ENCODE results near the gene DSTYK.
"Not testable (repeated sequence)": the region's sequence is repeated elsewhere in the genome, so short reads cannot be mapped to it uniquely, and the experiment has no call there.

DSTYK gene

DNA sequence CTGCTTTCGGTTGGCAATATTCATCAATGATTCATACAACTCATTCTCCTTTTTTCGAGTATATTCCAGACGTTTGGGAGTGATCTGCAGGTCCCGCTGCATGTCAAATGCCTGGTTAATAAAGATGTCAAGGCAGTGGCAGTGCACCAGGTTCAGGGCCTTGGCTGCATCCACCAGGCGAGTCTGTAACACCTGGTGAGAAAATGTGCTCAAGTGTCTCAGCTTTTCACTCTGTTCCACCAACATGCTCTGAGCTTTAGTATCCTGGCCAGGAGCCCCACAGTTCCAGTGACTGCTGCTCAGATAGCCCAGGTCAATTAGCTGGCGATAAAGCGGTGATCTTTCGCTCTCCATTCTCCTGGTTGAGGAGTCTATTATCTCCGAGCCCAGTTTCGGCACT is 42.3 kb downstream of the DSTYK start:
- no peak for DNase-seq

DNA sequence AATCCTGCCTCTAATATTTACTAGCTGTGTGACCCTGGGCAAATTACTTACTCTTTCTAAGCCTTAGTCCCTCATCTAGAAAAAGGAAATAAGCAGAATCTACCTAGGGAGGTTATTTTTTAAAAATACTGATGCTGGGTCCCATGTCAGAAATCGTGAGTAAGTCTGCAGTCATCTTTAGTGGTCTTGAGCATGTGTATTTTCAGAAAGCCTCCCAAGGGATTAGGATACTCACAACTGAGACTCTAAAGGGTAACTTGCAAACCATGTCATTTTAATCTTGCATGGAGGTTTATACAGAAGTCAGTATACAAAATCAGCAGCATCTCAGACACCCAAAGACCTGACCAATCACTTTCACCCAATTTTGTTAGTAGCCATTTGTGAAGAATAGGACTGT is 43.2 kb downstream of the DSTYK start:
- DNase-seq = no peak

DNA sequence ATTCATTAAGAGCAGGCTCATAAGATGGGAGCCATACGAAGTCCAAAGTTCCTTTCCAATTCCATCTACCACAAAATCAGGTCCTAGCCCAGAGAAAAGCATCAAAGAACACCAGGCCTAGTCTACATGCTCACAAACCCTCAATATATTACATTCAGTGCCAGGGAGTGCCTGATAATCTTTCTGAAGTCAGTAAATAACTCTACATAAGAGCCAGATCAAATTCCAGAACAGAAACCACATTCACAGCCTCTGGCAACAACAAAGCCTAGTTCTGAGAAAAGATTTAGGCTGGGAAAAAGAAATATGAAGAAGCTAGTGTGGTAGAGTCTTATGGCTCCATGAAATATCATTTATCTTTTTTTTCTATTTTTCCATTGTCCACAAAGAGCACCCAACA is 49.2 kb downstream of the DSTYK start:
- no peak for DNase-seq

DNA sequence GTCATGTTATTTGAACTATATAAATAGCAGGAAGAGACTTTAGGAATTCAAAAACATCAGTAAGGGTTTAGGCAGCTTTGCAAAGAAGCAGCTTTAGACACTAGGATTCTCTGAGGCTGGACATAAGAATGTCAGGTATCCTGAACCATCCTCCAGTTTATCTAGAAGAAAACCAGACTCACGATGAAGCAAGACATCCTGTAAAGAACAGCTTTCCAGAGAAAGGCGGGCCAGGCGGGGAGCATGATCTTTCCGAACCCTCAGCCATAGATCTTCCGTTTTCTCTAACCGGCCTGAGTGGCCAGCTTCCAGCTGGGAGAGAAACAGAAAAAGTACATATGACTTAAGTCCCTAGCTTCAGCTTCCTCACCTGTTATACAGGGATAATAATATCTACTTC is 50.4 kb downstream of the DSTYK start:
- DNase-seq = no peak

DNA sequence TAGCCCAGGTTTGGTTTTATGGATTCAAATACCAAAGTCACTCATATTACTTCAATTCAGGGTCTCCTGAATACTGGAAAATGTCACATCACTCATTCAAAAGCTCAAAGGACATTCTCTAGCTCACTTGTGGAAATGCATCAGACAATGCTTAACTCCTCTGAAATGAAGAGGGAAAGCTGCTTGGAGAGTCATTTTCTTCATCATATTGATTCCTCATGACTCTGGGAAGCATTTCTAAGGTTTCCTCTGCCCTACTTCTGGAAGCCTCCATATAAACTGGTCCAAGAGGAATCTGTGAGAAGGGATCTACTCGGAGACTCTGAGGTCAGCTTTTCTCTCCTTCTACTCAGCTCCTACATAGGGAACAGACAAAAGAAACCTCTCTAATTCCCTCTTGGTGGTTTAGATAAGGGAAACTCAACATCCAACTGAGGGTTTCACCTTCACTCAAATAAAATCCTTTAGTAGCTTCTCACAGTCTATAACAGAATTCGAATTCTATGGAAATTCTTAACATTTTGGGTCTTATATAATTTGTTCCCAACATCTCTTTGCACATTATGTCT is 53.4 kb downstream of the DSTYK start:
- DNase-seq = no peak

DNA sequence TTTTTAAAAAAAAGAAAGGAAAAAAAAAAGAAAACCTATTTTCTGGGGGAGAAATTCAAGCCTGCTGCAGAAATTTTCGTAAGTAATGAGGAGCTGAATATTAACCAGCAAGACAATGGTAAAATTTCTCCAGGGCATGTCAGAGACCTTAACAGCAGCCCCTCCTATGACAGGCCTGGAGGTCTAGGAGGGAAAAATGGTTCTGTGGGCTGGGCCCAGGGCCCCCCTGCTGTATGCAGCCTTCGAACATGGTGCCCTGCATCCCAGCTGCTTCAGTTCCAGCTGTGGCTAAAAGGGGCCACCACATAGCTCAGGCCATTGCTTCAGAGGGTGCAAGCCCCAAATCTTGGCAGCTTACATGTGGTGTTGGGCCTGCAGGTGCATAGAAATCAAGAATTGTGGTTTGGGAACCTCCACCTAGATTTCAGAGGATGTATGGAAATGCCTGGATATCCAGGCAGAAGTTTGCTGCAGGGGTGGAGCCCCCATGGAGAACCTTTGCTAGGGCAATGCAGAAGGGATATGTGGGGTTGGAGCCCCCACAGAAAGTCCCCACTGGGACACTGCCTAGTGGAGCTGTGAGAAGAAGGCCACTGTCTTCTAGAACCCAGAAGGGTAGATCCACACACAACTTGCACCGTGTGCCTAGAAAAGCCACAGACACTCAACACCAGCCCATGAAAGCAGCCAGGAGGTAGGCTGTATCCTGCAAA is 55.7 kb downstream of the DSTYK start:
- DNase-seq = not testable (repeated sequence)

DNA sequence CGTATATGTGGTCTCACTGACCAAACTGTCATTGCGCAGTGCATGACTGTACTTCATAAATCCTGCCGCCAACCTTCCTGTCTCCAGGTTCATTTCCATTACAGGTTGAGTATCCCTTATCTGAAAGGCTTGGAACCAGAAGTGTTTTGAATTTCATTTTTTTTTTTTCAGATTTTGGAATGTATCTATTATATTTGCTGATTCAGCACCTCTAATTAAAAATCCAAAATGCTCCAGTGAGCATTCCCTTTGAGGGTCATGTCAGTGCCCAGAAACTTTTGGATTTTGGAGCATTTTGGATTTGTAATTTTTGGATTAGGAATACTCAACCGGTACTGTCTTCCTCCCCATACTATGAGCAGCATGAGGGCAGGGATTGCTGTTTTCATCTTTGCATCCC is 59.0 kb downstream of the DSTYK start:
- DNase-seq = no peak

DNA sequence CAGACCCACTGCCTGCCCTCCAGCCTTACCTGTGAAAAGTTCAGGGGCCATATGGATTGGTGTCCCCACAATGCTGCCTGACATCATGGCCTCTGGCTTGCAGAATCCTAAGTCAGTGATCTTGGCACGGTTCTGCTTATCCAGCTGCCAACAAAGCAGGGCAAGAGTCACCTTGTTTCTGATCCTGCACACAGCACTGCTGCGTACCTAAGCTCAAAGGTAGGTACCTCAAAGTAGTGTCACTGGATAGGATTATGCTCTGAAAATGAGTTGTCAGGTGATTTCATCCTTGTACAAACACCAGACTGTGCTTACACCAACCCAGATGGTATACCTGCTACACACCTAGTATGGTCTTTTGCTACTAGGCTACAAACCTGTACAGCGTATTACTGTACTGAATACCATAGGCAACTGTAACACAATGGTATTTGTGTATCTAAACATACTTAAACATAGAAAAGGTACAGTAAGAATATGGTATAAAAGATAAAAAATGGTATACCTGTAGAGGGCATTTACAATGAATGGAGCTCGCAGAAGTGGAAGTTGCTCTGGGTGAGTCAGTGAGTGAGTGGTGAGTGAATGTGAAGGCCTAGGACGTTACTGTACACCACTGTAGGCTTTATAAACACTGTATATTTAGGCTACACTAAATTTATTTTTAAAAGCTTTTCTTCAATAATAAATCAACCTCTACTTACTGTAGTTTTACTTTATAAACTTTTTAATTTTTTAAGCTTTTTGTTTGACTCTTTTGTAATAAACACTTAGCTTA is 60.7 kb downstream of the DSTYK start:
- no peak for DNase-seq

DNA sequence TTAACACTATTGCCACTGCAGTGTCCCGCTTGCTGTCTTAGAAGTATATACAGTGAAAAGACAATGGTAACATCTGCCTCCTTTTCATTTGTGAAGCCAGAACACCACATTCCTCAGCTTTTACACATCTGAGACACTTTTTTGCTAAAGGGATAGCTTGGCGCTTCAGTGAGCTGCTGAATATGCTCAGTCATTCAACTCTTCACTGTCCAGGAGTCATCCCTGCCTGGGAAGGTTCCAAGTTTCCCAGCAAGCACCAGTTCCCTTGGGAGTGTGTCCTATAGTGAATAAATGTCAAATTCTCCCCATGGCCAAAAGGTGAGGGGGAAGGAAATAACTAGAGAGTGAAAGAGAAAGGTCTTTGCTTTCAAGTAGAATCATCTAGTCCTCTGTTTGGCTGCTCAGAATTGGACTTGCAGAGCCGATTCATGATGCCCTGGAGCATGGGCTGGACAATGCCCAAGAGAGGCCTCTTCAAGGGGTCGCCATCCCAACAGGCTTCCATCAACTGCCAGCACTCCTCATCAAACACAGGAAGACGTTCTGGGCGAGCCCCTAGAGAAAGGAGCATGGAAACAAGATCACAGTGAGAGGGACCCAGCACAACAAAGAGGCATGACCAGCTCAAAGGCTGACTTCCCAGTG is 64.2 kb downstream of the DSTYK start:
- DNase-seq = no peak

DNA sequence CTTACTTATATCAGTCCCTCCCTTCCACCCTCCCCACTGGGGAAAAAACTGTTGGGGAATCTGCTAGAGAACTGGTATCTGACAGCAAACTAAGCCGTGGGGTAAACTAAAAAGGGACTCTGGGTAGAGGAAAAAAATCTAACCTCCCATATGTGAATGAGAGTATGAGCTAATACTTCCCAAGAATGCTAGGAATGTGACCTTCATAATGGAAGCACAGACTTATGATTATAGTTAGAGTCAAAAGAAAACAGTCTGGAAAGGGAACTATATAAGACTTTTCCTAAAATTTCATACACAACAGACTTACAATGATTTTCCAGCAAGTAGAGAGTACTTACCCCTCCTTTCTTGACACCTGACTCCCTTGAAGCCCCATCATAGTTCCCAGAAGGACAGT is 66.8 kb downstream of the DSTYK start:
- no peak for DNase-seq

DNA sequence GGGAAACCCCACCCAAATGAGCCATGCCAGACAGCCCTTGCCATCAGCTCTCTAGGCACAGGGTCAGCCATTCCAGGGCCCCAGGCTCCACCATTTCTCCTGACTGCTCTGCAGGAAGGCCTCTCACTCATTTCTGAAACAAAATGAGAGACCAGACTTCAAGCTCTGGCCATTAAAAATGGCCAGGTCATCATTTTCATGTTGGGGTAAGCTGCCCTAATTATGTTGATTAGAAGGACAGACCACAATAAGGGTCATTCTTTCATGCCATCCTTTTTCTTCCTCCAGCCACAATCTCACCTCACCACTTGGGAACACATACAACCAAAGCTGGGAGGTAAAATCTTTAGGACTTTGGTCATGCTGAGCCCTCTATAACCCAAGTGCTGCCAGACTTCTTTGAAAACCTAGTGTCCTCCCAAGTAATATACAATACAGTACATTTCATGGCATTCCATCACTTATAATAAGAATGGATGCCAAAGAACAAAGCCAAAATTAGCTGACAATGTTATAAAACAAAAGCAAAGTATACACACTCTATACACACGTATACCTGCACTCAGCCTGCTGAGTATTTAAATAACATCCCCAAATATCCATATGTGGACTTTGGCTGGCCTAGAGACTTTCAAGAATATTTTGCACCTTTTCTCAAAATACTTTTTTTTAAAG is 67.3 kb downstream of the DSTYK start:
- DNase-seq = no peak

DNA sequence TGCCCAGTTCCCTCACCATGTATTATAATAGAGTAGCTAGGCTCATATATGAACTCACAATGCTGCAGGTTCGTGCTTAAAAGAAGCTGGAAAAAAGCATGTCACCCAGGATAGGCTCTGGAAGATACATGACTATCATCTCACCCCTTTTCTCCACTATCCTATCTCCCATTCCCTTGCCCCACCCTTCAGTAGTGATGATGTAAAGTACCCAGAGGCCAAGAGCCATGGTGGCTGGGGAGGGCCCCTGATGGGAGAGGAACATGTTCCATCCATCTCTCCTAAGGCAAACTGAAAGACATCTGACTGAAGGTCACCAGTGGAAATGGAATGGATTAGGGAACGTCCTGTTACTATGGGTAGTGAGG is 69.4 kb downstream of the DSTYK start:
- no peak for DNase-seq

DNA sequence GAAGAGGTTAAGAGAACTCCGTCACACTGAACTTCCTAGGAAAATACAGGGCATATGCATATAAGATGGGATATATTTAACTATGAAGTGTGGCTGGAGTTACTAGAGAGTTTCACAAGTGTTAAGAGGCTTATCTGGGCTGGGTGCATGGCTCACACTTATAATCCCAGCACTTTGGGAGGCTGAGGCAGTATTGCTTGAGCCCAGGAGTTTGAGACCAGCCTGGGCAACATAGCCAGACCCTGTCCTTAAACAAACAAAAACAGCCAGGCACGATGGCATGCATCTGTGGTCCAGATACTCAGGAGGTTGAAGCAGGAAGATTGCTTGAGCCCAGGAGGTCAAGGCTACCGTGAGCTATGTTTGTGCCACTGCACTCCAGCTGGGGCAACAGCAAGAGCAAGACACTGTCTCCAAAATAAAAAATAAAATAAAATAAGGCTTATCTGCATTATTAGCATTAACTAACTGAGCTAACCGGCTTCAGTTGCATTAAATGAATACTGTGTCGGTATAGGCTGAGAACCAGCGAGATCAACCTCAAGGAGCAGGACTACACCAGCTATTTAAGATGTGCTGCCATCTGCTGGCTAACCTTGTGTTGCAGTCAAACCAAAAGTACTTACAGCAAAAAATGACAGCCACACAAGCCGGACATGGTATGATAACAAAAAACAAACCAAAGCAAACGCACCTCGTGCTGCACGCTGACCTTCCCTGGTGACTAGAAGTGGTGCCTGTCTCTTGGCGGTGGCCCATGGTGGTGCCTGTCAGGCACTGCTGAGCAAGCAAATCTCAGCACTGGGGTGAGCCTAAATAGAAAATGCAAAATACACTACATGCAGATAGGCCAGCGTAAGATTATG is 70.0 kb downstream of the DSTYK start:
- peak; percentile 57 to 79 for DNase-seq

DNA sequence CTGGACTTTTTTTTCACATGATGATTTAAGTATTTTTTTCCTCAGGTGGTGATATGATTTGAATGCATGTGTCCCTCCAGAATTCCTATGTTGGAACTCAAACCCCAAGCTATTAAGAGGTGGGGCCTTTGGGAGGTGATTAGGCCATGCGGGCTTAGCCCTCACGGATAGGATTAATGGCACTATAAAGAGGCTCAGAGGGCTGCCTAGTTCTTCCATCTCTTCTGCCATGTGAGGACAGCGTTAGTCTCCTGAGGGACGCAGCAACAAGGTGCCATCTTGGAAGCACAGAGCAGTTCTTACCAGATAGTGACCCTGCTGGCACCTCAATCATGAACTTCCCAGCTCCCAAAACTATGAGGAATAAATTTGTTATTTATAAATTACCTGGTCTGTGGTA is 71.4 kb downstream of the DSTYK start:
- no peak for DNase-seq

DNA sequence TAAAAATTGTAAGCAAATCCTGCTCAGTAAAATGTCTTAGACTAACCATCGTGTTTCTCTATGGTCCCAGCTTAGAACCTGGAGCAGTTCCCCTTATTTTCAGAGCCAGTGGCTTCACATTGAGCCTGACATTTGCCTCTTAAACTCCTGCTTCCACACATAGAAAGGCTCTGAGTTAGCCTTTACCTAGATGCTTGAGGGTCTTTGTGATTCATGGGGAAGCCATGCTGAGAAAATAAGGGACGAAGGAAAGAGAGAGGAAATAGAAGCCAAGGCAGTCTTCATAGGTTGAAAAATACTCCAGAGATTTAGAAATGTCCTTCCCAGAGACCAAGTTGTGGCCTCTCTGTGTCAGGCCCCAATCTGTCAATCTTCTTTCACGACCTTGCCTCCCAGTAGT is 73.6 kb downstream of the DSTYK start:
- no peak for DNase-seq

DNA sequence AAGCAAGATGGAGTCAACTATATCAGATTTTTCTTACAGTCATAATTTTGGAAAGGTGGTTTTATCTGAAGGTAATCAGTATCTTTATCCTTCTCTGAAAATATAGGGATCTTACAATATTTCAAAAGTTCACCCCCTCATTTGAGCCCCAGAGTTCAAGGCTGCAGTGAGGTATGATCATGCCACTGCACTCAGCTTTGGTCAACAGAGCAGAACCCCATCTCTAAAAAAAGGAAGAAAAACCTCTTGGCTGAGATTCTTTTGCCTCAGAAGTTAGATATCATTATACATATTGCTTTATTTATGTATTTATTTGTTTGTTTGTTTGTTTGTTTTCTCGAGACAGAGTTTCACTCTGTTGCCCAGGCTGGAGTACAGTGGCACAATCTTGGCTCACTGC is 78.2 kb downstream of the DSTYK start:
- no peak for DNase-seq

DNA sequence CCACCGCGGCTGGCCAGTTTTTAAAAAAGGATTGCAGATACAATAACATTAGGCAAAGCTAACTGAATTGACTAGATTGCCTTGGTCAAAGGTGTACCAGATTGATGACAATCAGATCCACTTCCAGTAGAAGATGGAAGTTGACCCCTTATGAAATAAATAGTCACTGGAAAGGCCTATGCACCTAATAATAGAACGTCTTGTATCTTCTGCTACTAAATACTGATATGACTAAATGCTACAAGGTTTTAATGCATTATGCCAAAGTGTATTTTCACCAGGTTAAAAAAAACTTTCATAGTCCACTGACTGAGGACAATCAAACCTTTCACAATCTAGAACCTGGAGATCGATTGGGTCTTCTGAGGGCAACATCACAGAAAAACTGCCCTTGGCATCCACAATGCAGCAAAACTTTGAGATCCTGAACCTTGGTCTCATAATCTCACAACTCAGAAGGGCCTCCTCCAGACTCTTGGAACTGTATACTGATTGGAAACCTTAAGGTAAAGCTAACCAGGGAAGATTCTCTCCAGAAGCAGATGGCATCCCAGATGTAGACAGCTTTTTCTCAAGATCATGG is 82.0 kb downstream of the DSTYK start:
- no peak for DNase-seq

DNA sequence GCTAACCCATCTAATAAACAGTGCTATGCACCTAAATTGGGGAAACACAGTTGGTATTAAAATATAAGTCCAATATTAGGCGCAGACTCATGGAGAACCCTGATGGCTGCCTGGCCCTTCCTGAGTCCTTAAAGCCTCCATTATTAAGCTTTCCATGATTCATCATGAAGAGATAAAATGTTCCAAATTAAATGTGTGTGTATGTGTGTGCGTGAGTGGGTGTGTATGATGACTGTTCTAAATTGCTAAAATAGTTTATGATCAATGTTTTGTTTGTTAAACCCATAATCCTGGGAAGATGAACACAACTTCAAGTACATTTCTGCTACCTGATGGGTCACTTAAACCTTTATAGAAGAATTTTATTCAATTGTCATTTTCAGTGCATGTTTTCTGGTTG is 83.5 kb downstream of the DSTYK start:
- no peak for DNase-seq

DNA sequence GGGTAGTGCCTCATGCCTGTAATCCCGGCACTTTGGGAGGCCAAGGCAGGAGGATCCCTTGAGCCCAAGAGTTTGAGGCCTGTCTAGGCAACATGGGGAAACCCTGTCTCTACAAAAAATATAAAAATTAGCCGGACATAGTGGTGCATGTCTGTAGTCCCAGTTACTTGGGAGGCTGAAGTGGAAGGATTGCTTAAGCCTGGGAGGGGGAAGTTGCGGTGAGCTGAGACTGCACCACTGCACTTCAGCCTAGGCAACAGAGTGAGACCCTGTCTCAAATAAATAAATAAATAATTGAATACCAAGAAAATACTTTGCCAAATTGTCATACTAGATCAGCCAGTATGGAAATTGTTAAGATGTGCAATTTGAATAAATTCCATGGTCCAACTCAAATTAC is 83.9 kb downstream of the DSTYK start:
- no peak for DNase-seq

DNA sequence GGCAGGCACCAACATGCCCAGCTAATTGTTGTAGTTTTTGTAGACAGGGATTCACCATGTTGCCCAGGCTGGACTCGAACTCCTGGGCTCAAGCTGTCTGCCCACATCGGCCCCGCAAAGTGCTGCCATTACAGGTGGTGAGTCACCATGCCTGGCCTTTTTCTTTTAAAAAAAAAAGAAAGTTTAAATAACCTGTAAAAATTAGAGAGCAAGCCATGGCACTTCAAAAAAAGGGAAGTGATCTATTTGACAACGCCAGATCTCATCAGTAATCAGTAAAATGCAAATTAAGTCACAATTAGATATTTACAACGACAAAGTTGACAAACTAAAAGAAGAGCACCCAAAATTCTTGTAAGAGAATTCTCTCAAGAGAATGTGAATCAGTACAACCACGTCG is 86.8 kb downstream of the DSTYK start:
- no peak for DNase-seq

DNA sequence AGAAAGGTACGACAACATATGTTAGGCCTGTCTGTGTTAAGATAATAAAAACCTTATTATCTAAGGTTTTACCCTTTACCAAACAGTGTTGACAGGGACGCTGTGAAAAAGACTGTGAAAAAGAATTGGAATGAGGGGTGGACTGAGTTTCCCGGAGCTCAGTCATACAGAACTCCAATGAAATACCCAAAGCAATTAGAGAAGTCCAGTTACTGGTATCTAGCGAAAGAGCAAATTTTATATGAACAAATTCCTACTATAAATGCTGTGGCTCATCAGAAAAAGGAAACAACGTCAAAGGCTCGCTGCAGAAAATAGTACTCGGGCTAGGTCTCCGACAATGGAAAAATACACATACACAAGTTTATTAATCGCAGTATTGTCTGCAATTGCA is 89.0 kb downstream of the DSTYK start:
- DNase-seq = no peak

Data from activated CD4-positive, alpha-beta T cell treated with anti-CD3 and anti-CD28 coated beads for 4 hours (primary cell).